Right lobe of liver (tissue), 6 donors: ENCODE data around the gene SCIN. TPM values are rescaled to one million over a fixed set of nuclear protein-coding genes. Genes with fewer than 3 reads are reported as not detected.

ENCODE experiments used
- ATAC-seq, 4 donors: fragments of 200-7000 bp; cut with Tn5 transposase; one replicate each; pipeline ENCODE4 v1.9.1; 2020; ENCODE audit warnings: mild to moderate bottlenecking in 4 of 4, moderate library complexity in 4 of 4
- DNase-seq, 3 donors: peaks; one replicate each; pipeline ENCODE4 v3.0.0-alpha.2; 2020
- H3K27ac ChIP-seq, 3 donors: fragments of 200-600 bp; one replicate each; pipeline ENCODE4 v1.8.0; 2022
- H3K27me3 ChIP-seq, 2 donors: fragments of 200-600 bp; one replicate each; pipeline ENCODE4 v1.8.0; 2022
- H3K36me3 ChIP-seq, 4 donors: fragments of 200-600 bp; sonication (generic) in 1 of 4; one replicate each; pipeline versions ENCODE4 v1.5.1 to v1.8.0; 2017 to 2022; ENCODE audit warnings: control low read depth in 1 of 4
- H3K4me1 ChIP-seq, 4 donors: fragments of 200-600 bp; sonication (generic) in 1 of 4; one replicate each; pipeline versions ENCODE4 v1.5.1 to v1.8.0; 2017 to 2022; ENCODE audit warnings: control low read depth in 1 of 4
- H3K4me3 ChIP-seq, 3 donors: fragments of 200-600 bp; one replicate each; pipeline ENCODE4 v1.8.0; 2022
- H3K9me3 ChIP-seq, 4 donors: fragments of 200-600 bp; sonication (generic) in 1 of 4; one replicate each; pipeline versions ENCODE4 v1.5.1 to v1.8.0; 2017 to 2022; ENCODE audit warnings: control low read depth in 1 of 4
- POLR2A ChIP-seq: fragments of 450-650 bp; IDR thresholded peaks from one replicate; pipeline ENCODE4 v1.6.1; 2017; ENCODE audit warnings: antibody characterized with exemption, mild to moderate bottlenecking
- WGBS: methylation state at CpG from one replicate; pipeline ENCODE4 v1.1.6; 2018; ENCODE audit warnings: low coverage, low lambda C conversion rate; ENCODE audit not compliant: insufficient coverage; ENCODE audit errors: missing lambda C conversion rate; 5-methylcytosine and 5-hydroxymethylcytosine counted together
- intact Hi-C, 2 donors: fragments of 100-400 bp; cut with DNase I; formaldehyde crosslinking; loops; one replicate each; pipeline versions ENCODE4 v1.11.2 to v1.14.1; 2022
- total RNA-seq, 6 experiments: library from RNA; depleted of rRNA in 2 of 6; stranded (reverse); fragments of >200 nt in 2 of 6; fragmentation: NEBNext Ultra II Directional in 3 of 6; extraction: Animal tissue kit (Norgen Biotek cat#: 25700) in 3 of 6; gene quantifications; one replicate each; pipeline versions ENCODE4 v1.1.0 to v1.2.4, GENCODE V29; 2016 to 2023
- TF ChIP-seq, protein P1 (sequence below), 4 donors: fragments of 200-600 bp in 3 of 4; fragments of 450-650 bp in 1 of 4; IDR thresholded peaks; one replicate each; pipeline versions ENCODE4 v1.5.1 to v1.8.0; 2016 to 2022; ENCODE audit warnings: antibody characterized with exemption in 4 of 4, mild to moderate bottlenecking in 2 of 4
- donor health status: DM: no; HTN: yes; CAD: no.
- donor health status: DM: no; HTN: no; CAD: no.
- donor health status: DM: no; HTN: no; CAD: no.
- donor health status: DM: no; HTN: yes; CAD: no.
- donor health status: DM: no; HTN: yes; CAD: no.

Gene SCIN
- total RNA-seq, 6 experiments from 2014 or later: 0.06 to 0.20 (median 0.18) TPM; not detected in 3

DNA sequence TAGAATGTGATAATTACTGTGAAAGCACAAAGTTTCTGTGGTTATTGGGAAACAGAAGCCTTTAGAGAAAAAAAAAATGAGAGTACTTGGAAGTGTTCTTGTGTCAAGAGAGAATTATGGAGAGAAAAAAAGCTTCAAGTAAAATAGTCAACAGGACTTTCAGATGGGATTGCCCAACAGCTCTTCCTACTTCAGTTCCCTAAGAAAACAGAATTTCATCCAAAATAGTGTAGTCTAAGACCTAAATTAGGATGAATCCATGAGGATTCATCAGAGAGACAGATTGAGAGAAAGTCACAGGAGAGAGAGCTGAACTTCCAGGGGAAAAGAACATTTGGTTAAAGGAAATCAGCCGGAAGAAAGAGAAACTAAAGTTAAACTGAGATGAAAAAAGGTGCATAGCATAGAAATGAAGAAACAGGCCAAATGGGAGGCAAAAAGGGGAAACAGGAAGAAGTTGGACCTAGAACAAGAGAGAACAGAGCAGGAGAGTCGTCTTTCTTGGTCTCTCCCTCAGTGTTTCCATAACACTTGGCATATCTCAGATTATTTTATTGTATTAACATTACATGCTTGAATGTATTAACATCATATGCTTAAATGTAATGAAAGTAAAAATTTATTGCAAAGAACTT is 2.5 kb downstream of the SCIN start:
- no peak for DNase-seq
- no peak for TF ChIP-seq POLR2A
- TF ChIP-seq, protein P1, sequence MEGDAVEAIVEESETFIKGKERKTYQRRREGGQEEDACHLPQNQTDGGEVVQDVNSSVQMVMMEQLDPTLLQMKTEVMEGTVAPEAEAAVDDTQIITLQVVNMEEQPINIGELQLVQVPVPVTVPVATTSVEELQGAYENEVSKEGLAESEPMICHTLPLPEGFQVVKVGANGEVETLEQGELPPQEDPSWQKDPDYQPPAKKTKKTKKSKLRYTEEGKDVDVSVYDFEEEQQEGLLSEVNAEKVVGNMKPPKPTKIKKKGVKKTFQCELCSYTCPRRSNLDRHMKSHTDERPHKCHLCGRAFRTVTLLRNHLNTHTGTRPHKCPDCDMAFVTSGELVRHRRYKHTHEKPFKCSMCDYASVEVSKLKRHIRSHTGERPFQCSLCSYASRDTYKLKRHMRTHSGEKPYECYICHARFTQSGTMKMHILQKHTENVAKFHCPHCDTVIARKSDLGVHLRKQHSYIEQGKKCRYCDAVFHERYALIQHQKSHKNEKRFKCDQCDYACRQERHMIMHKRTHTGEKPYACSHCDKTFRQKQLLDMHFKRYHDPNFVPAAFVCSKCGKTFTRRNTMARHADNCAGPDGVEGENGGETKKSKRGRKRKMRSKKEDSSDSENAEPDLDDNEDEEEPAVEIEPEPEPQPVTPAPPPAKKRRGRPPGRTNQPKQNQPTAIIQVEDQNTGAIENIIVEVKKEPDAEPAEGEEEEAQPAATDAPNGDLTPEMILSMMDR (IDR thresholded peaks at IDR 0.05): no peak
- Histone ChIP-seq H3K36me3 (no peaks in the 10 kb centered on the region), H3K27ac (no peak overlapping the region), H3K4me3 (no peak overlapping the region), H3K27me3 (peaks cover 0 to 6% of the 10 kb centered on the region in 2 donors), H3K4me1 (peaks cover 0 to 6% (median 0%) of the 10 kb centered on the region in 4 donors), H3K9me3 (no peaks in the 10 kb centered on the region)
- 20% methylated on average over 2 of the region's 2 CpGs for WGBS
- ATAC-seq: no peak
- intact Hi-C loops: no loop called here

DNA sequence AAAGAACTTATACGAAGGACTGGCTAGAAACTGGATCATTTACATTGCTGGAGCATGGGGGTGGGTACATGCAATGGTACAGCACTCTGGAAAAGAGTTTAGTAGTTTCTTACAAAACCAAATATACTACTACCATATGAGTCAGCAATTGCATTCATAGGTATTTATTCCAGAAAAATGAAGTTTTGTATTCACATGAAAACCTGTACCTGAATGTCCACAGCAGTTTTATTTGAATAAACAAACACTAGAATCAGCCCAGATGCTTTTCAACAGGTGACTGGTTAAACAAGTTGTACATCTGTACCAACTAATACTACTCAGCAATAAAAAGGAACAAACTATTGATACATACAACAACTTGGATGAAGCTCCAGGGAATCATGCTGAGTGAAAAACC is 3.4 kb downstream of the SCIN start:
- ATAC-seq: no peak
- H3K9me3 ChIP-seq: no peaks in the 10 kb centered on the region
- H3K27me3 ChIP-seq: peaks cover 0 to 6% of the 10 kb centered on the region in 2 donors
- peaks cover 0 to 6% (median 0%) of the 10 kb centered on the region in 4 donors for H3K4me1 ChIP-seq
- WGBS: 76% methylated on average over 1 of the region's 1 CpG
- TF ChIP-seq, protein P1 (IDR thresholded peaks at IDR 0.05): no peak
- TF ChIP-seq POLR2A: no peak
- H3K4me3 ChIP-seq: no peak overlapping the region
- no peak overlapping the region for H3K27ac ChIP-seq
- H3K36me3 ChIP-seq: no peaks in the 10 kb centered on the region
- no peak for DNase-seq
- intact Hi-C loops: no loop called here

DNA sequence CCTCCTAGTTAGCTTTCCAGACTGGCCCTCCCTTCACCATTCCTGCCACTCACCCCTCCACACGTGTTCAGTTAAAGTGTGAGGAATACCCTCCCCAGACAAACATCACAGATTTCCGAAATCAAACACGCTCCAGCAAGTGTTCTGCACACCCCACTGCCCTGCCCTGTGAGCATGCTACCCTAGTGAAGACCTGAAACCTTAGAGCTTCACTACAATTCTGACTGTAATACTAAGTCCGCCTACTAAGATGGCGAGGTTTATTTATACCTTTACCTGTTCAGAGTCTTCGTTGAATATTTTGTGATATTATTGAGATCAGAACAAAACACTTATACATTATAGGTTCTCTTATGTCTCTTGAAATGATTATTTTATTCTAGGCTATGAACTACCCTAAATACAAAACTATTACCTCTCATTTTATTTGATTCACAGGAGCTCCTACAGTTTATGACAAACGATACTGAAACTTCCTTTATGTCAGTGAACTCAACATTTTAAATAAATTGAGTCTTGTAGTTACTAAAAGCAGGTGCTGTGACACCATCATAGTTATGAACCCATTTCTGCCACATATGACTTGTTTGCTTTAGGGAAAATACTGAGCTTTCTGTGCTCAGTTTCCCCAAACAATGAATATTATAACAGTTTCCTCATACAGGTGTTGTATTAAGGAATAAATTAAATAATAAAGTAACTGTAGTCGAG is 8.6 kb downstream of the SCIN start:
- H3K36me3 ChIP-seq: no peaks in the 10 kb centered on the region
- H3K27me3 ChIP-seq: no peaks in the 10 kb centered on the region
- DNase-seq: no peak
- intact Hi-C loops: no loop called here
- no peaks in the 10 kb centered on the region for H3K9me3 ChIP-seq
- peaks cover 0 to 4% (median 0%) of the 10 kb centered on the region in 4 donors for H3K4me1 ChIP-seq
- no peak for ATAC-seq
- no peak overlapping the region for H3K4me3 ChIP-seq
- 48% methylated on average over 7 of the region's 8 CpGs for WGBS
- TF ChIP-seq, protein P1 (IDR thresholded peaks at IDR 0.05): no peak
- TF ChIP-seq POLR2A: no peak
- H3K27ac ChIP-seq: no peak overlapping the region

DNA sequence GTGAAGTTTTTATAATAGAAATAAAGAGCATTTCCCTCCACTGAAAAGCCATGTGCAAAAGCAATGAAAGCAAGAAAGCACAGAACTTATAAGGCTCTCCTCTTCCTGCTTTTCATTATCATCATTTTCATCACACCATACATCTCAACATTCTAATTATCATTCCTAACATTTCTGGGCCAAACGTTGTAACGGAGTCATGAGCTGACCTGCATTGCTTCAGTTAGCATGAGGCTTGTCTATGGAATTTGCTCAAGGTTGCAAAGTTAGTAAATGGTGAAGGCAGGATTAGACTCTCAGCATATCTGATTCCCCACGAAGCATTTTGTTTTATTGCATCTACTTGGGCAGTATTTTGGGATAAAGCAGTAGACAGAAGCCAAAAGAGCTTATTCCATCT is 11.4 kb downstream of the SCIN start:
- no peak for TF ChIP-seq POLR2A
- TF ChIP-seq, protein P1 (IDR thresholded peaks at IDR 0.05): no peak
- DNase-seq (no peak), ATAC-seq (no peak)
- Histone ChIP-seq H3K27me3 (peaks cover 0 to 4% of the 10 kb centered on the region in 2 donors), H3K9me3 (no peaks in the 10 kb centered on the region), H3K27ac (no peak overlapping the region), H3K4me1 (peaks cover 0 to 4% (median 0%) of the 10 kb centered on the region in 4 donors), H3K36me3 (no peaks in the 10 kb centered on the region), H3K4me3 (no peak overlapping the region)
- WGBS: 38% methylated on average over 3 of the region's 3 CpGs
- intact Hi-C loops: no loop called here
